OCI-LY1 (cell line): ENCODE data around the gene SLC29A2.

Experiments
- H2AFZ ChIP-seq: fragments of 200-600 bp; sonication (generic), shearing (Covaris generic); 2 replicates; pipeline ENCODE4 v1.6.0; 2014; ENCODE audit warnings: antibody characterized with exemption, mild to moderate bottlenecking, low read length
- H3F3A ChIP-seq: fragments of 200-600 bp; sonication (generic), shearing (Covaris generic); 2 replicates; pipeline ENCODE4 v1.6.0; 2014; ENCODE audit warnings: mild to moderate bottlenecking, antibody characterized with exemption, low read length, moderate library complexity; ENCODE audit not compliant: insufficient read depth
- H3K27ac ChIP-seq: fragments of 200-600 bp; sonication (generic); 2 replicates; pipeline ENCODE4 v1.5.1; 2014; ENCODE audit warnings: low read length, mixed run types, mild to moderate bottlenecking, low read depth; ENCODE audit not compliant: poor library complexity, severe bottlenecking
- H3K27me3 ChIP-seq: fragments of 200-600 bp; sonication (generic); 2 replicates; pipeline ENCODE4 v1.6.0; 2014; ENCODE audit warnings: antibody characterized with exemption, mild to moderate bottlenecking, low read length, moderate library complexity; ENCODE audit not compliant: insufficient read depth
- H3K36me3 ChIP-seq: fragments of 200-600 bp; sonication (generic); 2 replicates; pipeline ENCODE4 v1.6.1; 2014; ENCODE audit warnings: mild to moderate bottlenecking, antibody characterized with exemption, low read length, moderate library complexity, mixed read lengths; ENCODE audit not compliant: insufficient read depth
- H3K4me1 ChIP-seq: fragments of 200-600 bp; sonication (generic); 2 replicates; pipeline ENCODE4 v1.5.1; 2014; ENCODE audit warnings: mild to moderate bottlenecking, low read length, moderate library complexity; ENCODE audit not compliant: insufficient read depth, severe bottlenecking
- H3K4me2 ChIP-seq: fragments of 200-600 bp; sonication (generic), shearing (Covaris generic); 2 replicates; pipeline ENCODE4 v1.6.1; 2014; ENCODE audit warnings: low read length
- H3K4me3 ChIP-seq: fragments of 200-600 bp; sonication (generic); 2 replicates; pipeline ENCODE4 v1.5.1; 2014; ENCODE audit warnings: low read length, low read depth, mild to moderate bottlenecking, mixed read lengths; ENCODE audit not compliant: poor library complexity, severe bottlenecking
- H3K79me2 ChIP-seq: fragments of 200-600 bp; shearing (Covaris generic); 2 replicates; pipeline ENCODE4 v1.6.1; 2016; ENCODE audit warnings: mixed run types, low read length, mixed read lengths; ENCODE audit not compliant: insufficient read depth
- H3K9ac ChIP-seq: fragments of 200-600 bp; sonication (generic), shearing (Covaris generic); 2 replicates; pipeline ENCODE4 v1.6.1; 2014; ENCODE audit warnings: mild to moderate bottlenecking, low read length, mixed read lengths
- H3K9me2 ChIP-seq: fragments of 200-600 bp; sonication (generic), shearing (Covaris generic); 2 replicates; pipeline ENCODE4 v1.6.1; 2014; ENCODE audit warnings: low read depth, mild to moderate bottlenecking, low read length, mixed read lengths
- H3K9me3 ChIP-seq: fragments of 200-600 bp; shearing (Covaris generic); 2 replicates; pipeline ENCODE4 v1.6.1; 2014; ENCODE audit warnings: low read length, mixed read lengths
- H4K20me1 ChIP-seq: fragments of 200-600 bp; sonication (generic), shearing (Covaris generic); 2 replicates; pipeline ENCODE4 v1.6.0; 2016; ENCODE audit warnings: mild to moderate bottlenecking, low read length; ENCODE audit not compliant: insufficient read depth
- EZH2 ChIP-seq: fragments of 200-600 bp; sonication (generic), shearing (Covaris generic); IDR thresholded peaks from 2 replicates; pipeline ENCODE4 v1.8.0; 2017; ENCODE audit warnings: borderline replicate concordance, mixed run types, mild to moderate bottlenecking, antibody characterized with exemption, low read length, moderate library complexity, mixed read lengths
- TF ChIP-seq, protein P1 (sequence below): fragments of 200-600 bp; sonication (generic), shearing (Covaris generic); IDR thresholded peaks from 2 replicates; pipeline ENCODE4 v1.5.1; 2017; ENCODE audit warnings: mild to moderate bottlenecking, antibody characterized with exemption, low read length, moderate library complexity, mixed read lengths

The SLC29A2 gene

DNA sequence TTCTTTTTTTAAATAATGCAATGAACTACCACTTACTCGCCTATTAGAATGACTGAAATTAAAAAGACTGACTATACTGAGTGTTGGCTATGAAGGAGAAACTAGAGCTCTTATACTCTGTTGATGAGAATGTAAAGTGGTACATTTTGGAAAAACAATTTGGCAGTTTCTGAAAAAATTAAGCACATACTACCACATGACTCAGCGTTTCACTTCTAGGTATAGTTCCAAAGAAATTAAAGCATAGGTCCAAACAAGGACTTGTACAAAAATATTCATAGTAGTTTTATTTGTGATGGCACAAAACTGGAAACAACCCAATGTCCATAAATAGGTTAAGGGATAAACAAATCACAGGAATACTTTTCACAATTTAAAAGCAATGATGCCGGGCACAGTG is 22.4 kb upstream of the SLC29A2 start:
- Histone ChIP-seq H3K4me2 (no peak overlapping the region), H3K27me3 (no peaks in the 10 kb centered on the region), H3K36me3 (no peaks in the 10 kb centered on the region), H3K9me3 (no peaks in the 10 kb centered on the region), H3K79me2 (no peaks in the 10 kb centered on the region), H2AFZ (no peak overlapping the region), H3K27ac (no peak overlapping the region), H3F3A (no peaks in the 10 kb centered on the region; the same call in 1 of the 2 replicates), H3K9ac (no peak overlapping the region), H4K20me1 (no peaks in the 10 kb centered on the region), H3K9me2 (no peaks in the 10 kb centered on the region), H3K4me1 (no peaks in the 10 kb centered on the region), H3K4me3 (no peak overlapping the region)
- TF ChIP-seq EZH2 = no peak
- TF ChIP-seq, protein P1, sequence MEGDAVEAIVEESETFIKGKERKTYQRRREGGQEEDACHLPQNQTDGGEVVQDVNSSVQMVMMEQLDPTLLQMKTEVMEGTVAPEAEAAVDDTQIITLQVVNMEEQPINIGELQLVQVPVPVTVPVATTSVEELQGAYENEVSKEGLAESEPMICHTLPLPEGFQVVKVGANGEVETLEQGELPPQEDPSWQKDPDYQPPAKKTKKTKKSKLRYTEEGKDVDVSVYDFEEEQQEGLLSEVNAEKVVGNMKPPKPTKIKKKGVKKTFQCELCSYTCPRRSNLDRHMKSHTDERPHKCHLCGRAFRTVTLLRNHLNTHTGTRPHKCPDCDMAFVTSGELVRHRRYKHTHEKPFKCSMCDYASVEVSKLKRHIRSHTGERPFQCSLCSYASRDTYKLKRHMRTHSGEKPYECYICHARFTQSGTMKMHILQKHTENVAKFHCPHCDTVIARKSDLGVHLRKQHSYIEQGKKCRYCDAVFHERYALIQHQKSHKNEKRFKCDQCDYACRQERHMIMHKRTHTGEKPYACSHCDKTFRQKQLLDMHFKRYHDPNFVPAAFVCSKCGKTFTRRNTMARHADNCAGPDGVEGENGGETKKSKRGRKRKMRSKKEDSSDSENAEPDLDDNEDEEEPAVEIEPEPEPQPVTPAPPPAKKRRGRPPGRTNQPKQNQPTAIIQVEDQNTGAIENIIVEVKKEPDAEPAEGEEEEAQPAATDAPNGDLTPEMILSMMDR = no peak

GRCh38 chr11:66391322-66391721 is 19.8 kb upstream of the SLC29A2 start:
- TF ChIP-seq EZH2 = no peak
- TF ChIP-seq, protein P1 = no peak
- no peak overlapping the region for H3K4me2 ChIP-seq

GRCh38 chr11:66388780-66389386 is 17.3 kb upstream of the SLC29A2 start:
- no peaks in the 10 kb centered on the region for H3K27me3 ChIP-seq
- H3K27ac ChIP-seq = no peak overlapping the region
- H3F3A ChIP-seq = no peaks in the 10 kb centered on the region; the same call in 1 of the 2 replicates
- H3K79me2 ChIP-seq = no peaks in the 10 kb centered on the region
- no peaks in the 10 kb centered on the region for H3K9me2 ChIP-seq
- H3K4me2 ChIP-seq = no peak overlapping the region
- H3K4me1 ChIP-seq = peaks cover 7% of the 10 kb centered on the region
- H4K20me1 ChIP-seq = no peaks in the 10 kb centered on the region
- no peak overlapping the region for H3K9ac ChIP-seq
- no peaks in the 10 kb centered on the region for H3K36me3 ChIP-seq
- H2AFZ ChIP-seq = no peak overlapping the region
- TF ChIP-seq EZH2 = no peak
- TF ChIP-seq, protein P1 = peak; percentile 89
- no peaks in the 10 kb centered on the region for H3K9me3 ChIP-seq
- H3K4me3 ChIP-seq = no peak overlapping the region

More at GRCh38 chr11:66391322-66391721, 19.8 kb upstream of the SLC29A2 start:
- Histone ChIP-seq H3K27me3 (no peaks in the 10 kb centered on the region), H3K4me3 (no peak overlapping the region), H3K4me1 (peaks cover 3% of the 10 kb centered on the region), H3K27ac (no peak overlapping the region), H3K9me3 (no peaks in the 10 kb centered on the region), H2AFZ (no peak overlapping the region), H4K20me1 (no peaks in the 10 kb centered on the region), H3K9me2 (no peaks in the 10 kb centered on the region), H3K79me2 (no peaks in the 10 kb centered on the region), H3F3A (no peaks in the 10 kb centered on the region; the same call in 1 of the 2 replicates), H3K36me3 (no peaks in the 10 kb centered on the region), H3K9ac (no peak overlapping the region)
